Stimulated activated effector memory CD8-positive, alpha-beta T cell treated with anti-CD3 and anti-CD28 coated beads, Interleukin-12 subunit alpha, Interleukin-12 subunit beta, amount 100 ng/mL, for 72 hours (primary cell): Measurements from ENCODE around the gene GUCY2C.
"Not testable (repeated sequence)": the region's sequence is repeated elsewhere in the genome, so short reads cannot be mapped to it uniquely, and the experiment has no call there.

Experiments used
- ATAC-seq: fragments of 150-1000 bp; cut with Tn5 transposase; 2 replicates; pipeline ENCODE4 v1.10.0; 2021
- DNase-seq, 2 donors: peaks; one replicate each; pipeline ENCODE4 v3.0.0; 2021 to 2022; ENCODE audit warnings: low spot score in 2 of 2
- H3K27ac Mint-ChIP-seq: one replicate; pipeline ENCODE4 v1.8.0; 2022; ENCODE audit warnings: mild to moderate bottlenecking, mixed read lengths
- H3K36me3 Mint-ChIP-seq: one replicate; pipeline ENCODE4 v1.8.0; 2022; ENCODE audit warnings: mild to moderate bottlenecking, mixed read lengths
- H3K4me1 Mint-ChIP-seq: one replicate; pipeline ENCODE4 v1.8.0; 2022; ENCODE audit warnings: mixed read lengths
- H3K4me3 Mint-ChIP-seq: one replicate; pipeline ENCODE4 v1.8.0; 2022; ENCODE audit warnings: mild to moderate bottlenecking, mixed read lengths
- H3K9me3 Mint-ChIP-seq: one replicate; pipeline ENCODE4 v1.8.0; 2022; ENCODE audit warnings: mixed read lengths

The GUCY2C gene

DNA sequence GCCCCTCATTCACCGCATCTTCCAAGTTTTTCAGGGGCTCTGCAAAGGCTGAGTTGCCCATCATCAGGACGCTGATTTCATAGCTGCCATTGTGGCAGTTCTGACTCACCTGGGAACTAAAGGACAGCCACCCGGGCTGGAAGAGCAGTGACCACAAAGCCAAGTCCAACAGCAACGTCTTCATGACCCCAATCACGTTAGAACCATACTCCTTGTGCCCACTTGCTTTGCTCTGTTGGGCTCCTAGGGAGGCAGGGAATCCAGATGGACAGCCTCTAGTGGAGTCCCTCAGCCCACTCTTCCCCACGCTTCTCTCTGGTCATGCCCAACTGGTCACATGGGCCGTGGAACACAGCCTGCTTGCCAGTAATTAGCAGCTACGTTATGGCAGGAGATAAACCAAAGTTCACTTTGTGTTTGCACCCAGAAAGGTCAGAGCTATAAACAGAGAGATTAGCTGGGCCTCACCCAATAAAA lies at the start of gene GUCY2C:
TSS of gene GUCY2C (minus strand) at position 335 of the 477 bp plus-strand sequence. CDS start at position 184, 151 bp downstream.
- no peak within 1 kb of the TSS for H3K27ac Mint-ChIP-seq
- no peaks in the 10 kb centered on the region for H3K4me1 Mint-ChIP-seq
- no peak within 1 kb of the TSS for H3K4me3 Mint-ChIP-seq
- ATAC-seq, result no peak
- no peak for DNase-seq
- H3K9me3 Mint-ChIP-seq, result no peaks in the 10 kb centered on the region
- H3K36me3 Mint-ChIP-seq, result no peaks in the 10 kb centered on the region

DNA sequence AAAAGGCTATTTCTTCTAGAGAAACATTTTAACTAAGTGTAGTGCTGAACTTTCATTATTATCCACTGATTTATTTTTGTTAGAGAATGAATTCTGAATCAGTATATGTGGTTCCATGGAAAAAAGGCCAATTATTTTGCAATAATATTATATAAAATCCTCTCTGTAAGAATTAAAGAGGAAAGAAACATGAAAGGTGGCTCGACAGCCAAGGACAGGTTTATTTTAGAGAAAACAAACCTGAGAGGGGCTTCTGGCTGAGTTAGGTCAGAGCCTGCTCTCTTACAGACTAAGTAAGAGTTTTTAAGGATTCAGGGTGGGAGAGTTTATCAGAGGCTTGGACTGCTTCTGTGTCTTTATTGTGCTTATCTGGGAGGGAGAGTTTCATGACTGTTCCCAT lies 46.7 kb upstream of the GUCY2C start:
- H3K36me3 Mint-ChIP-seq, result peaks cover 7% of the 10 kb centered on the region
- peaks cover 6% of the 10 kb centered on the region for H3K9me3 Mint-ChIP-seq
- no peak overlapping the region for H3K4me3 Mint-ChIP-seq
- no peak overlapping the region for H3K27ac Mint-ChIP-seq
- DNase-seq, result no peak
- no peak for ATAC-seq
- H3K4me1 Mint-ChIP-seq, result peaks cover 5% of the 10 kb centered on the region

DNA sequence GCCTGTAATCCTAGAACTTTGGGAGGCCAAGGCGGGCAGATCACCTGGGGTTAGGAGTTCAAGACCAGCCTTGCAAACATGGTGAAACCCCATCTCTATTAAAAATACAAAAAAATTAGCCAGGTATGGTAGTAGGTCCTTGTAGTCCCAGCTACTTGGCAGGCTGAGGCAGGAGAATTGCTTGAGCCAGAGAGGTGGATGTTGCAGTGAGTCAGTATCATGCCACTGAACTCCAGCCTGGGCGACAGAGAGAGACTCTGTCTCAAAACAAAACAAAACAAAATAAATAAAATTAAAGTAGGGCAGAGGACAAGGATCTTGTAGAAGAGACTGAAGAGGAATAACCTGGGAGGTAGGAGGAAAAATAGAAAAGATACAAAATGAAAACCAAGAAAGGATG lies 45.5 kb upstream of the GUCY2C start:
- DNase-seq (no peak), ATAC-seq (no peak)
- H3K4me3 Mint-ChIP-seq, result no peak overlapping the region
- no peaks in the 10 kb centered on the region for H3K4me1 Mint-ChIP-seq
- H3K27ac Mint-ChIP-seq, result peak overlapping the region; percentile 33
- peaks cover 4% of the 10 kb centered on the region for H3K9me3 Mint-ChIP-seq
- H3K36me3 Mint-ChIP-seq, result peaks cover 7% of the 10 kb centered on the region

DNA sequence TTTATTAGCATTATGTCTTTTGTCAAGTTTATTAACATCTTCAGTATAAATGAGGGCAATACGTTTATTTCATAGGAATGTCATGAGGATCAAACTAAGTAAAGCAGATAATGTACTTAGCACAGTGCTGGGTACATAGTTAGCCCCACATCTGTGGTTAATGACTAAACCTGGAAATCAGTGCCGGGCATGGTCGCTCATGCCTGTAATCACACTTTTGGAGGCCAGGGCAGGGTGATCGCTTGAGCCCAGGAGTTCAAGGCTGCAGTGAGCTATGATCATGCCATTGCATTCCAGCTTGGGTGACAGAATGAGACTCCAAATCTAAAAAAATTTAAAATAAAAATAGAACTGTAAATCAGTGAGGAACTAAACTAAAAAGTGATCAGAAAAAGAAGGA lies 44.8 kb upstream of the GUCY2C start:
- H3K4me3 Mint-ChIP-seq, result no peak overlapping the region
- no peaks in the 10 kb centered on the region for H3K4me1 Mint-ChIP-seq
- H3K27ac Mint-ChIP-seq, result peak overlapping the region; percentile 33
- ATAC-seq, result no peak
- H3K36me3 Mint-ChIP-seq, result peaks cover 7% of the 10 kb centered on the region
- peaks cover 4% of the 10 kb centered on the region for H3K9me3 Mint-ChIP-seq
- DNase-seq, result no peak

DNA sequence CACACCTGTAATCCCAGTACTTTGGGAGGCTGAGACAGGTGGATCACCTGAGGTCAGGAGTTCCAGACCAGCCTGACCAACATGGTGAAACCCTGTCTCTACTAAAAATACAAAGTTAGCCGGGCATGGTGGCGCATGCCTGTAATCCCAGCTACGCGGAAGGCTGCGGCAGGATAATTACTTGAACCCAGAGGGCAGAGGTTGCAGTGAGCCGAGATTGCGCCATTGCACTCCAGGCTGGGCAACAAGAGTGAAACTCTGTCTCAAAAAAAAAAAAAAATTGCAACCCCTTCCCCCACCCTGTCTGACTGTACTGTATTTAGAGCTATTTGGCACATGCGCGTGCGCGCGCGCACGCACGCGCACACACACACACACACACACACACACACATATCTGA lies 40.0 kb upstream of the GUCY2C start:
- H3K27ac Mint-ChIP-seq, H3K4me3 Mint-ChIP-seq, H3K9me3 Mint-ChIP-seq, H3K4me1 Mint-ChIP-seq, ATAC-seq, H3K36me3 Mint-ChIP-seq, DNase-seq: not testable (repeated sequence)

DNA sequence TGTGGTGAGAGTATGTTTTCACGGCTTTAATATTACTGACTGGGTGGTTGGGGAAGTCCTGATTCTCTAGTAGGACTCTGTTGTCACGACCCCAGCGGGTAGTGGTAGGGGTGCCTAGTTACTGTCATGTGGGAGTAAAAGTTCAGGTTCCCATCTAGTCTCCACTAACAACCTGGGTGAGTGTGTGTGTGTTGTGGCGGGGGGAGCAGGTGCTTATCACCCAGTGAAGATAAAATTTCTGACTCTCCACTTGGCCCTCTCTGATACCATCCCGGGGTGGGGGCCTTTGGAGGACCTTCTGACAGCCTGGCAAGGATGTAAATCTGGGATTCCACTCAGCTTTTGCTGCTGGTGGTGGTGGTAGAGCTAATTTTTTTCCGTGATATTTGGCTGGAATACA lies 35.4 kb upstream of the GUCY2C start:
- DNase-seq, result no peak
- no peaks in the 10 kb centered on the region for H3K36me3 Mint-ChIP-seq
- peaks cover 6% of the 10 kb centered on the region for H3K9me3 Mint-ChIP-seq
- no peak overlapping the region for H3K4me3 Mint-ChIP-seq
- no peak for ATAC-seq
- no peak overlapping the region for H3K27ac Mint-ChIP-seq
- no peaks in the 10 kb centered on the region for H3K4me1 Mint-ChIP-seq

DNA sequence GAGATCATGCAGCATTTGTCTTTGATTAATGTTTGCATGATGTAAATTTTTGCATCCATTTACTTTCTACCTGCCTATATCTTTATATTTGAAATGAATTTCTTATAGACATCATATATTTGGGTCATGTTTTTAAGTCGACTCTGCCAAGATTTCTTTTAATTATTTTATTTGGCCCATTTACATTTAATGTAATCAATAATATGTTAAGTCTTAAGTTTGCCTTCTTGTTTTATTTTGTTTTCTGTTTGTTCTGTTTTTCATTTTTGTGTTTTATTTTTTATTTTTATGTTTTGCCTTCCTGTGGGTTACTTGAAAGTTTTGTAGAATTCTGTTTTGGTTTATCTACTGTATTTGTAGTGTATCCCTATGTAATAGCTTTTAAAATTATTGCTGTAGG lies 33.2 kb upstream of the GUCY2C start:
- H3K36me3 Mint-ChIP-seq, result no peaks in the 10 kb centered on the region
- no peak overlapping the region for H3K27ac Mint-ChIP-seq
- H3K9me3 Mint-ChIP-seq, result peaks cover 6% of the 10 kb centered on the region
- no peak overlapping the region for H3K4me3 Mint-ChIP-seq
- ATAC-seq (no peak), DNase-seq (no peak)
- no peaks in the 10 kb centered on the region for H3K4me1 Mint-ChIP-seq

DNA sequence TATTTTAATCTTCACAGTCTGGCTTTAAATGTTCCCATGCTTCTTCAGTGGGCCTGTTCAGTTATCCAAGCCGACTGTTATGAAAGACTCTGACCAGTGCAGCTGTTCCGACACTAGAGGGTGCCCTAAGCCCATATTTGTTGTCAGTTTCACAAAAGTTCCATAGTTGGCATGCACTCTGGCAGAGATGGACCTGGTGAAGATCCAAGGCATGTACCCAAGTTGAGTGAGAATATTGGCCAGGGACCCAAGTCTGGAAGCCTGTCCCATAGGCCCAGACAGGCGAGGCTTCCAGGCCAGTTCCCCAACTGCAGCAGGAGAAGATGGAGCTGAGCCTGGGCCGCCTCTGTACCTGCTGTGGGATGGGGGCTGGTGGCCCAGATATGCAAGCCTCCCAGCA lies 27.4 kb upstream of the GUCY2C start:
- Mint-ChIP-seq H3K4me3 (no peak overlapping the region), H3K4me1 (no peaks in the 10 kb centered on the region), H3K27ac (no peak overlapping the region), H3K9me3 (no peaks in the 10 kb centered on the region), H3K36me3 (no peaks in the 10 kb centered on the region)
- ATAC-seq (peak; percentile 75), DNase-seq (peak; percentile 30 to 67)

DNA sequence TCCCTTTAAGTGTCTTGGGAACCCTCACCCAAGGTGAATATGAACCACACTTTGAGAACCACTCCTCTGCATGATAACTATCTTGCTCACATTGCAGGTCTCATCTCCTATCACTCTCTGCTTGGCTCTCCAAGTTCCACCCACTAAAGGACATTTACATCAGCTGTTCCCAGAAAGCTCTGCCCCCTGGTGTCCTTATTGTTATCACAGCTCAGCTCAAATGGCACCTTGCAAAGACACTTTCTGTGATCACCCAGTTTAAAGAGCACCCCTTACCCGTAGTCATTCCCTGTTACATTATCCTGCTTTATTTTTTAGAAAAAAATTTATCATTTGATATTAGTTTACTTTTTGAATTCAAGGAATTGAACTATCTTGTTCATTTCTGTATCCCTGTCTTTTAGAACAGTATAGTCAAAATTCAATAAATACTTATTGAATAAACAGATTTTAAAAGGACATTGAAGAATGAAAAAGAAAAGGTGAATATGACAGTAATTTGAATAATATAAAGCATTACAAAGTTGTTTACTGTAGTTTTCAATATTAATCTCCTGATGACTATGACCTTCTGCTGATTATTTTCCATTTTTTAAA lies 20.5 kb upstream of the GUCY2C start:
- ATAC-seq, result peak; percentile 86

DNA sequence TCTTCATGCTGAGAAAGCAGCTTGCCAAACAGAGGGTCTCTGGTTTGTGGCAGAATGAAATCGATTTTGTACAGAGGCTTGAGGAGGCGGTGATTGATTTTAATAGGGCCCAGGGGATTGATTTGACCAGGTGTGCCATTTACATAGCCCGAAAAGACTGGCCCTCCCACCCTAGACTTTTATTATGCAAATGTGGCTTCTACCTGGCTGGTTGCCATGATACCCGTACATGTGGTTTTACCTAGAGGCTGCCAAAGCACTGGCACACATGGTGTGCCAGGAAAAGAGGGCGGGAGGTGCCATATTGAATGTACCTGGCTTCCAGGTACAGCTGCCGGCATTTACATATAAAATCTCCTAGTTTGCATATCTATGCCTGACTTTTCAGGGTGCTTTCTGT lies 18.0 kb upstream of the GUCY2C start:
- Mint-ChIP-seq H3K36me3 (no peaks in the 10 kb centered on the region), H3K4me3 (no peak overlapping the region), H3K4me1 (peaks cover 13% of the 10 kb centered on the region), H3K27ac (no peak overlapping the region), H3K9me3 (no peaks in the 10 kb centered on the region)
- DNase-seq (no peak), ATAC-seq (no peak)

More for the DNA sequence above, 20.5 kb upstream of the GUCY2C start:
- Mint-ChIP-seq H3K9me3 (no peaks in the 10 kb centered on the region), H3K4me1 (peaks cover 6% of the 10 kb centered on the region), H3K4me3 (no peak overlapping the region), H3K36me3 (no peaks in the 10 kb centered on the region), H3K27ac (no peak overlapping the region)
- DNase-seq, result peak; percentile 25 to 59

DNA sequence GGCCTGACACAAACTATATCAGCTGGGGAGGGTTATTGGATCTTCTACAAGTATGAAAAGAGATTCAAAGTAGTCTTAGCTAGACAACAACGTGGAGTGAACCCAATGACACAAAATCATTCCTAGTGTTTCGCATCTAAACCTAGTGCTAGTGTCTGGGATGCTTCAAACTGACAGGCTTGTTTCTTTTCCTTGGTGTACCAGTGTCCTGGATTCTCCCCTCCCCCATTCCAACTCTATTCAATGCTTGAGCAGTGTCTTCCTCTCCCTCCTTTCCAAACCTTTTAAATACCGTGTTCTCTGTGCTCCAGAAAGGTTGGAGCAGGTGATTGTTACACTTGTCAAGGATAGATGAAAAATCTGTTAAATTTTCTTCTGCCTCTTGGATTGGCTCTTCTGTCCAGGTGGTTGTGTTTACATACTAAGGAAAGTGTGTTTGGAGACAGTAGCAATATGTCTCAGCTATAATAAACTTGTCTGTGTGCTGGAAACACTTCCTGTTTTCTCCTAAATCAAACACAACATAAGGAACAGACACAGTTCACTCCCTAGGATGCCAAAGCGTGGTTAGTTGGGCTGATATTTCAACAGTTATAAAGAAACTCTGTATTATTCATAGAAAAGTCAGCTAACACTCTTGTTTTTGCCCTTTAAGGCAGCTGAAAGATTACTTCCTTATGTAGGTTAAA lies 14.4 kb upstream of the GUCY2C start:
- DNase-seq (no peak), ATAC-seq (no peak)
- H3K4me1 Mint-ChIP-seq, result peaks cover 8% of the 10 kb centered on the region
- H3K36me3 Mint-ChIP-seq, result no peaks in the 10 kb centered on the region
- no peaks in the 10 kb centered on the region for H3K9me3 Mint-ChIP-seq
- H3K4me3 Mint-ChIP-seq, result no peak overlapping the region
- no peak overlapping the region for H3K27ac Mint-ChIP-seq

DNA sequence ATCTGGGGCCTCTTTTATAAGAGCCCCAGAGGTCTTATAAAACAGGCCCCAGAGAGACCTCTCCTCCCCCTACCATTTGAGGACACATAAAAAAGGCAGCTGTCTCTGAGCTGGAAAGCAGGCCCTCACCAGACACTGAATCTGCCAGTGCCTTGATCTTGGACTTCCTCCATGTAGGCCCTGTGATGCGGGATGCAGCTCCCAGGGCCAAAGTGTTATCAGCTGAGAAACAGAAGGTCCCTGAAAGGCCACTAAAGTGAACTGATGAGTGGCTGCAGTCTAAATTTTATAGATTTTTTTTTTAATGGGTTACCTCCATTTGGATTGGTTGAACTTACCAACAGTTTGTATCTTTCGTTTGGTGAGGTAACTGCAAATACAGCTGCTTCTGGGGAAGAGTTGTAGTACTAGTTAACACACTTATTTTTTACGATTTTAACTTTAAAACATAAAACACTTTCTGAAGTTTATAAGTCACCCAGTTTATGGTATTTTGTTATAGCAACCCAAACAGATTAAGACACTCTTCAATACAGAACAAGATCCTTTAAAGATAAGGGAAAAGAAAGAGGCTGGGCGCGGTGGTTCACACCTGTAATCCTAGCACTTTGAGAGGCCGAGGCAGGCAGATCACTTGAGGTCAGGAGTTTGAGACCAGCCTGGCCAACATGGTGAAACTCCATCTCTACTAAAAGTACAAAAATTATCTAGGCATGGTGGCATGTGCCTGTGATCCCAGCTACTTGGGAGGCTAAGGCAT lies 5.6 kb upstream of the GUCY2C start:
- H3K27ac Mint-ChIP-seq, result no peak overlapping the region
- no peak for ATAC-seq
- H3K9me3 Mint-ChIP-seq, result no peaks in the 10 kb centered on the region
- H3K36me3 Mint-ChIP-seq, result no peaks in the 10 kb centered on the region
- DNase-seq, result no peak
- no peaks in the 10 kb centered on the region for H3K4me1 Mint-ChIP-seq
- no peak overlapping the region for H3K4me3 Mint-ChIP-seq

DNA sequence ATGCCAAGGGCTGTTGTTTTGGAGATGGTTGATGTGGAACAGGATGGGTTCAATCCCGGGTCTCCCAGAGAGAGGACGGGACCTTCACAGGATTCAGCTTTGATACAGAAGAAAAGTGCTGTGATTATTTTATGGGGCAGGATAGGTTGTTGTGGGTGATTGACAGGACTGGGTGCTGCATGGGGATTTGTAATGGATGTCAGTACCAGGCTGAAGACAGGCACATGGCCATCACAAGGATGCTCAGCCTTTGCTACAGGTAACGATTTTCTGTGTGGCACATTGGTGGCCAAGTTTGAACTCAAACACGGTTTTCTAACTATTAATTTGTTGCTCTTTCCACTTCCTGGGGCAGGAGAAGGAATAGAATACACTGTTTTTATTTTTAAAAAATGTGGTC lies 4.5 kb upstream of the GUCY2C start:
- DNase-seq (no peak), ATAC-seq (no peak)
- Mint-ChIP-seq H3K36me3 (no peaks in the 10 kb centered on the region), H3K9me3 (no peaks in the 10 kb centered on the region), H3K4me1 (no peaks in the 10 kb centered on the region), H3K4me3 (no peak overlapping the region), H3K27ac (no peak overlapping the region)

DNA sequence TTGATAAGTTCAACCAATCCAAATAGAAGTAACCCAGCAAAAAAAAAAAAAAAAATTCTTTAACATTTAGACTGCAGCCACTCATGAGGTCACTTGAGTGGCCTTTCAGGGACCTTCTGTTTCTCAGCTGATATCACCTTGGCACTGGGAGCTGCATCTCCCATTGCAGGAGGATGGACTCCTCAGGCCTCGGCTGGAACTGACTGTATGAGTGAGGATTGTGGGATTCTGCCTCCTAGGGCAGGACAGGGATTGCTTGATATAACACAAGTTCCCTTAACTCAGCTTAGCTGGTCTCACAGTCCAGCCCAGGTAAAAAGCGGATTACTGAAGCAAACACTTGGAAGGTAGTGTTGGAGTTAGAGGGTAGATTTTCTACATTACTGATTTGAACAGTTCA lies 3.5 kb upstream of the GUCY2C start:
- no peaks in the 10 kb centered on the region for H3K4me1 Mint-ChIP-seq
- H3K9me3 Mint-ChIP-seq, result no peaks in the 10 kb centered on the region
- no peaks in the 10 kb centered on the region for H3K36me3 Mint-ChIP-seq

DNA sequence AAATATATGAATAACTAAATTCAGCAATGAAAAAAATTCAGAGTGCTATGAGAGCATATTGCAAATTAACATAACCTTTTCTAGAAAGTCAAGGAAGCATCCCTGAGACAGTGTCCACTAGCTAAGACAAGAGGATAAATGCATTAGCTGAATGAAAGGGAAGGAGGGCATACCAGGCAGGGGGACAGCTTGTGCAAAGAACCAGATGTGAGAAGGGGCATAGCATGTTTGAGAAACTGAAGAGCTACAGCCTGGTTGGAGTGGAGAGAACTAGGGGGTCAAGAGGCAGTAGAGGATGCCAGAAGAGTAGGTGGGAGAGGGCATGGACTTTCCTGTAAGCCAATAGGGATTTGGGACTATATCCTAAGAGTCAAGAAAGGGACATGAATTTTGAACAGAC lies 2.2 kb upstream of the GUCY2C start:
- no peak for DNase-seq
- Mint-ChIP-seq H3K9me3 (no peaks in the 10 kb centered on the region), H3K36me3 (no peaks in the 10 kb centered on the region), H3K4me1 (no peaks in the 10 kb centered on the region), H3K4me3 (no peak overlapping the region), H3K27ac (no peak overlapping the region)
- no peak for ATAC-seq

More for the DNA sequence above, 3.5 kb upstream of the GUCY2C start:
- H3K4me3 Mint-ChIP-seq, result no peak overlapping the region
- no peak overlapping the region for H3K27ac Mint-ChIP-seq
- ATAC-seq, result no peak
- DNase-seq, result no peak

DNA sequence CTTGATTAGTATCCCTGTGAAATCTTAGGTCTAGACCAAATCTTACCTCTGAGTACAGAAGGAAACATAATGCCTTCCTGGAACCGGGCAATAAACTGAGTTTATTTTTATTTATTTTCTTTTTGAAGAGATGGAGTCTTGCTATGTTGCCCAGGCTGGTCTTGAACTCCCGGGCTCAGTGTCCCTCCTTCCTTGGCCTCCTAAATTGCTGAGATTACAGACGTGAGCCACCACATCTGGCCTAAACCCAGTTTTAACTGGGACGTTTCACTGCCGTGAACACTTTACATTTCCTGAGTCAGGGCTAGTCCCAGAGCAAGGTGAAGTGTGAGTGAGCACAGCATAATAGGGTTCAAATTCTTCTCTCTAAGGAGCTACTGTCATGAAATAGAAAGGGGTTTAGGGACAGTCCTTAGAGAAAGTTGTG lies 671 bp downstream of the GUCY2C start:
- H3K4me1 Mint-ChIP-seq, result no peaks in the 10 kb centered on the region
- DNase-seq (no peak), ATAC-seq (no peak)
- no peaks in the 10 kb centered on the region for H3K9me3 Mint-ChIP-seq
- no peaks in the 10 kb centered on the region for H3K36me3 Mint-ChIP-seq
- no peak overlapping the region for H3K4me3 Mint-ChIP-seq
- no peak overlapping the region for H3K27ac Mint-ChIP-seq
